ENCODE data around the gene PLOD3. TPM values are rescaled to one million over a fixed set of nuclear protein-coding genes. Genes with fewer than 3 reads are reported as not detected.
A peak's percentile ranks its signal among the peaks of the same experiment; 100 is the strongest.

PLOD3 gene
- total RNA-seq, 1 experiment from 2014 or later = 83.7 TPM

DNA sequence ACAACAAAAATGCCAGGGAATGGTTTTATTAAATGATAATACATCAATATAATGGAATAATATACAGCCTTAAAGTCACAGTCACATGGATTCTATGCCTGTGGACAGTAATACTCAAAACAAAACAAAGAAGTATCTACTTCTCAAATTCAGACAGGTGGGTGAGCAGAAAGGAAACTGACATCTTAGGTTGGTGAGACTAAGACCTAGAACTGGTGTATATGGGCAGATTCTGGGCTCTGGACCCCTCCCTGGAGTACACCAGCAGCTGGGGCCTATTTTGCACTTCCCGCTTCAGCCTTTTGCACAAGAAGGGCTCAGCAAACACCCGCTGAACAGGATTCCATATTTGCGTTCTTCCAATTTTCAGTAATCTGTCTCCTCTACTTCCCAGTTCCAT lies 32.9 kb upstream of the PLOD3 start:
- CTCF ChIA-PET = no interaction called here
- H3K4me3 ChIP-seq (replicated peaks in 1 of 2; ENCODE audit: low read depth in 1 of 2, low read length in 2 of 2) = no peak overlapping the region

DNA sequence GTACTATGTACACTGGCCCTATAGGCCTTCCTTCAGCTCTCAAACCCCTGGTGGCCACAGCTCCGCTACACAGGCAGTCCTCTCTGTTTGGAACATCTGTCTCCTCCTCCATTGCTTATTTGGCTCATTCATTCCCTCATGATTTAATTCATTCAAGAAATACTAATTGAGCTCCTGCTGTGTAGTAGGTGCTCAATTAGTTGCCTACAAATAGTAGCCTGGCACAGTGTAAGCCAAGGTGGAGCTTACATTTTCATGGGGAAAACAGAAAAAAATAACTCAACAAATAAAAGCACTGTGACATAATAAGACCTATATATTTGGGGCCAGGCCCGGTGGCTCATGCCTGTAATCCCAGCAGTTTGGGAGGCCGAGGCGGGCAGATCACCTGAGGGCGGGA lies 30.9 kb upstream of the PLOD3 start:
- Histone ChIP-seq H3K4me1 (ENCODE audit: control insufficient read depth in 1 of 2, insufficient read depth in 2 of 2, low read length in 2 of 2) (peaks cover 14 to 38% of the 10 kb centered on the region in 2 experiments), H4K20me1 (ENCODE audit: insufficient read depth) (no peaks in the 10 kb centered on the region), H2AFZ (ENCODE audit: low read depth, low read length, poor library complexity, severe bottlenecking) (no peak overlapping the region), H3K4me2 (ENCODE audit: low read length) (no peak overlapping the region), H3K27me3 (ENCODE audit: insufficient read depth, low read length) (no peaks in the 10 kb centered on the region), H3K9ac (ENCODE audit: low read length) (no peak overlapping the region), H3K36me3 (ENCODE audit: control insufficient read depth in 1 of 2, insufficient read depth in 2 of 2, low read length in 2 of 2) (peaks cover 4 to 5% of the 10 kb centered on the region in 2 experiments), H3K79me2 (ENCODE audit: insufficient read depth, low read length) (peaks cover 74% of the 10 kb centered on the region), H3K27ac (ENCODE audit: low read depth, low read length) (no peak overlapping the region), H3K9me3 (ENCODE audit: control insufficient read depth in 1 of 2, insufficient read depth in 1 of 2, low read depth in 1 of 2, low read length in 2 of 2) (no peaks in the 10 kb centered on the region), H3K4me3 (replicated peaks in 1 of 2; ENCODE audit: low read depth in 1 of 2, low read length in 2 of 2) (no peak overlapping the region), H3K9me2 (ENCODE audit: insufficient read depth) (no peaks in the 10 kb centered on the region)
- no TSS peak for BruUV-seq (replicated peaks)
- TF ChIP-seq, protein P1, sequence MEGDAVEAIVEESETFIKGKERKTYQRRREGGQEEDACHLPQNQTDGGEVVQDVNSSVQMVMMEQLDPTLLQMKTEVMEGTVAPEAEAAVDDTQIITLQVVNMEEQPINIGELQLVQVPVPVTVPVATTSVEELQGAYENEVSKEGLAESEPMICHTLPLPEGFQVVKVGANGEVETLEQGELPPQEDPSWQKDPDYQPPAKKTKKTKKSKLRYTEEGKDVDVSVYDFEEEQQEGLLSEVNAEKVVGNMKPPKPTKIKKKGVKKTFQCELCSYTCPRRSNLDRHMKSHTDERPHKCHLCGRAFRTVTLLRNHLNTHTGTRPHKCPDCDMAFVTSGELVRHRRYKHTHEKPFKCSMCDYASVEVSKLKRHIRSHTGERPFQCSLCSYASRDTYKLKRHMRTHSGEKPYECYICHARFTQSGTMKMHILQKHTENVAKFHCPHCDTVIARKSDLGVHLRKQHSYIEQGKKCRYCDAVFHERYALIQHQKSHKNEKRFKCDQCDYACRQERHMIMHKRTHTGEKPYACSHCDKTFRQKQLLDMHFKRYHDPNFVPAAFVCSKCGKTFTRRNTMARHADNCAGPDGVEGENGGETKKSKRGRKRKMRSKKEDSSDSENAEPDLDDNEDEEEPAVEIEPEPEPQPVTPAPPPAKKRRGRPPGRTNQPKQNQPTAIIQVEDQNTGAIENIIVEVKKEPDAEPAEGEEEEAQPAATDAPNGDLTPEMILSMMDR (IDR thresholded peaks at IDR 0.05 in 2 of 3, conservative IDR thresholded peaks at IDR 0.05 in 1 of 3; ENCODE audit: borderline replicate concordance in 1 of 3, insufficient read depth in 1 of 3, low read depth in 2 of 3, low read length in 2 of 3) = 0 out of 6 replicates have a peak, but pooled peaks of 2 of the 3 experiments have one; percentile 6 to 14
- no peak for TF ChIP-seq SP1 (IDR thresholded peaks at IDR 0.05; ENCODE audit: low read depth)
- intact Hi-C loops (cut with micrococcal nuclease) = no loop called here
- ATAC-seq (no peak), DNase-seq (ENCODE audit: low read depth, low spot score) (no peak)
- ChIA-PET CTCF (no interaction called here), POLR2A (no interaction called here), RAD21 (ENCODE audit: low non-redundant PET in 1 of 2, low total read pairs in 2 of 2, uncharacterized antibody in 2 of 2, unreplicated experiment in 2 of 2) (no interaction called here)

More for the DNA sequence above, 32.9 kb upstream of the PLOD3 start:
- TF ChIP-seq POLR2AphosphoS5 (IDR thresholded peaks at IDR 0.05; ENCODE audit: low read depth, low read length) = no peak
- no peak for TF ChIP-seq FOSL1 (IDR thresholded peaks at IDR 0.05; ENCODE audit: low read depth)
- TF ChIP-seq CBX3 (IDR thresholded peaks at IDR 0.05; ENCODE audit: low read depth) = no peak
- H3K4me2 ChIP-seq (ENCODE audit: low read length) = peak overlapping the region; percentile 82; the same call in 1 of the 2 replicates
- no peaks in the 10 kb centered on the region for H3K9me3 ChIP-seq (ENCODE audit: control insufficient read depth in 1 of 2, insufficient read depth in 1 of 2, low read depth in 1 of 2, low read length in 2 of 2)
- no peak overlapping the region for H2AFZ ChIP-seq (ENCODE audit: low read depth, low read length, poor library complexity, severe bottlenecking)
- no peaks in the 10 kb centered on the region for H4K20me1 ChIP-seq (ENCODE audit: insufficient read depth)
- peaks cover 4 to 5% of the 10 kb centered on the region in 2 experiments for H3K36me3 ChIP-seq (ENCODE audit: control insufficient read depth in 1 of 2, insufficient read depth in 2 of 2, low read length in 2 of 2)
- DNase-seq (ENCODE audit: low read depth, low spot score) = no peak
- no TSS peak for BruUV-seq (replicated peaks)
- no peak overlapping the region for H3K9ac ChIP-seq (ENCODE audit: low read length)
- ChIA-PET RAD21 (ENCODE audit: low non-redundant PET in 1 of 2, low total read pairs in 2 of 2, uncharacterized antibody in 2 of 2, unreplicated experiment in 2 of 2) (no interaction called here), POLR2A (no interaction called here)
- no peaks in the 10 kb centered on the region for H3K9me2 ChIP-seq (ENCODE audit: insufficient read depth)
- intact Hi-C loops (cut with micrococcal nuclease) = no loop called here
- H3K27ac ChIP-seq (ENCODE audit: low read depth, low read length) = no peak overlapping the region
- H3K4me1 ChIP-seq (ENCODE audit: control insufficient read depth in 1 of 2, insufficient read depth in 2 of 2, low read length in 2 of 2) = peaks cover 5 to 23% of the 10 kb centered on the region in 2 experiments; a peak in 3 of 4 replicates
- no peak for ATAC-seq
- H3K27me3 ChIP-seq (ENCODE audit: insufficient read depth, low read length) = no peaks in the 10 kb centered on the region
- peaks cover 62% of the 10 kb centered on the region for H3K79me2 ChIP-seq (ENCODE audit: insufficient read depth, low read length)

All from HCT116 (cell line).